Mesodermal cell (in vitro differentiated cells): ENCODE data around the gene ACTN1.
"Not testable (repeated sequence)": the region's sequence is repeated elsewhere in the genome, so short reads cannot be mapped to it uniquely, and the experiment has no call there.

Experiments
- H3K27ac ChIP-seq: 2 replicates; pipeline ENCODE4 v1.7.0; 2013; ENCODE audit warnings: mild to moderate bottlenecking, low read depth, low read length, moderate library complexity; ENCODE audit not compliant: severe bottlenecking
- H3K36me3 ChIP-seq: 2 replicates; pipeline ENCODE4 v1.7.1; 2013; ENCODE audit warnings: mild to moderate bottlenecking, low read length, moderate library complexity; ENCODE audit not compliant: control insufficient read depth, insufficient read depth
- H3K4me1 ChIP-seq: one replicate; pipeline ENCODE4 v1.7.1; 2013; ENCODE audit warnings: mild to moderate bottlenecking, low read length; ENCODE audit not compliant: insufficient read depth, control insufficient read depth, poor library complexity, severe bottlenecking
- H3K4me3 ChIP-seq: 2 replicates; pipeline ENCODE4 v1.7.0; 2013; ENCODE audit warnings: low read length, control low read depth, mild to moderate bottlenecking; ENCODE audit not compliant: insufficient read depth, poor library complexity, severe bottlenecking; ENCODE audit errors: extremely low read depth
- H3K9me3 ChIP-seq: 2 replicates; pipeline ENCODE4 v1.7.1; 2013; ENCODE audit warnings: mild to moderate bottlenecking, low read length, moderate library complexity; ENCODE audit not compliant: control insufficient read depth
- WGBS, 2 experiments: methylation state at CpG; one replicate each; pipeline ENCODE4 v1.1.5; 2013; ENCODE audit warnings: missing lambda C conversion rate in 2 of 2; ENCODE audit not compliant: insufficient coverage in 2 of 2; 5-methylcytosine and 5-hydroxymethylcytosine counted together

Gene ACTN1

DNA sequence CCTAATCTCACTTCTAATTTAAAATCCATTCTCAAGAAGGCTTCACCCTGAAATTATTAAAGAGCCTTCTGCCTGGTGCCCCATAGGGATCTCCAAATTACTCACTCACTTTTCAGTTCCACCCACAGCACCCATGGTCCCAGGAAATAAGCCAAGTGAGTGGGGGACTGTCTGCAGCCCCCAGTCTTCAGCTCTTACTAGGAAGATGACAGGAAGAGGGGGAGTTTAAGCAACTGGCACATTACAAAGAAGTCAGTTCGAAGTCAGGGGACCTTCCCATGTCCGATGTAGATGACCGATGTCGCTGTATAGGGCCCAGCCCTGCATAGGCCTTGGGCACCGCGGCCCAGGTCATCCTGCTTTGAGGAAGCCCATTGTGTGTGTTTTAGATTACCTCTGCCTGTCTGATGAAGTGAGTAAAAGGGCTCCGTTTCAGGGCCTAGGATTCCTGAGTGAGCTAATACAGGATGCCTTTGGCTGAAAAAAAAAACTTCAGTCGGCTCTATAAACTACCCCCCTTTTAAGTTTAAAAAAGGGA, 1.9 kb downstream of the ACTN1 start:
- Histone ChIP-seq H3K4me1 (peaks cover 63% of the 10 kb centered on the region), H3K9me3 (no peaks in the 10 kb centered on the region), H3K36me3 (peaks cover 54% of the 10 kb centered on the region), H3K27ac (peak overlapping the region; percentile 95), H3K4me3 (peak overlapping the region; percentile 97)
- WGBS, 2 experiments, result 4 to 11% methylated on average over 4 of the region's 8 CpGs

GRCh38 chr14:68976160-68977067, 2.7 kb downstream of the ACTN1 start:
- peaks cover 63% of the 10 kb centered on the region for H3K36me3 ChIP-seq
- H3K27ac ChIP-seq, result peak overlapping the region; percentile 95
- peak overlapping the region; percentile 97 for H3K4me3 ChIP-seq
- H3K9me3 ChIP-seq, result no peaks in the 10 kb centered on the region
- peaks cover 65% of the 10 kb centered on the region for H3K4me1 ChIP-seq
- WGBS, 2 experiments, result 79 to 87% methylated on average over 8 to 11 of the region's 13 CpGs

- Histone ChIP-seq H3K4me3 (peak overlapping the region; percentile 97), H3K27ac (peak overlapping the region; percentile 13)
Measured at GRCh38 chr14:68975667-68976066, 3.4 kb downstream of the ACTN1 start.

DNA sequence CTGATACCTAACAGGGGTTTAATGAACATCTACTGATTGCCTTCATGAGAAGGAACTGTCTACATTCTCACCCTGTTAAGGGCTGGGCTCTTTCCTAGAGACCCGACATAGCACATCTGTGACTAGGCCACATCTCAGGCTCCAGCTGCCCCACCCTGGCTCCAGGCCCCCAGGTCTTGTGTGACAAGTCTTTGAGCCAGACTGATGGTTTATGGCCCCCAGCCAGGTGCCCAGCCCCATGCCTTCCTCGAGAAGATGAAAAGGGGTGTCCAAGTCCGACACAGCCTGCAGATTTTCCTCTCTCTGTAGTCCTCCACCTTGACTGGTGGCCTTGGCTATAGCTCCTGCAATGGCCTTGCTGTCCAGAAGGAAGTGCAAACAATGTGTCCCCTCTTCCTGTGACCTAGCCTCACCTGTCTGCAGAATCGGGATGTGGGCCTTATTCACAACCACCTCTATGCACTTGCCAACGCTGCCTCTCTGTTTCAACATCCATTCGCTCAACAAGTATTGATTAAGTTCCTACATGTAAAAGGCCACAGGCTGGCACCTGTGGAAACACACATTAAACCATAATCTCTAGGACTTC, 4.2 kb downstream of the ACTN1 start:
- peaks cover 68% of the 10 kb centered on the region for H3K4me1 ChIP-seq
- 95 to 100% methylated on average over 4 to 5 of the region's 6 CpGs for WGBS, 2 experiments
- H3K4me3 ChIP-seq, result no peak overlapping the region
- no peaks in the 10 kb centered on the region for H3K9me3 ChIP-seq
- peaks cover 78% of the 10 kb centered on the region for H3K36me3 ChIP-seq
- no peak overlapping the region for H3K27ac ChIP-seq

More at GRCh38 chr14:68975667-68976066, 3.4 kb downstream of the ACTN1 start:
- Histone ChIP-seq H3K9me3 (no peaks in the 10 kb centered on the region), H3K4me1 (peaks cover 64% of the 10 kb centered on the region), H3K36me3 (peaks cover 70% of the 10 kb centered on the region)
- 87 to 95% methylated on average over 7 of the region's 7 CpGs for WGBS, 2 experiments

DNA sequence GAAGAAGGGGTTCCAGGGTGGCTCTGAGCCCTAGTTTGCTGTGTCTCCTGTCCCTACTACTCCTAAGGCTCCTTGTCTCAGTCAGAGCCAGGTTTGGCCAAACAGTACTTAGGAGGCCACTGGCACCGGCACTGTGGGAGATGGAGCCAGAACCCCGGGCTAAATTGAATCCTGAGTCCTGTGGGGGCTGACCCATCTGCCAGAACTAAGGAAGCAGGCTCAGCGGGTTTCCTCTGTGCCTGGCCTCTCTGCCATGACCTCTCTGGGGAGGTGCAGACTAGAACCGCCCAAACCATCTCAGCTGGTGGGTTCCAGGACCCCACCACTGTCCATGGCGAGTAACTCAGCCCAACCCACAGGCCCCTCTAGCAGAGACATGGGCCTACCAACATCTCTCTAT, 5.5 kb downstream of the ACTN1 start:
- H3K27ac ChIP-seq, result no peak overlapping the region
- no peaks in the 10 kb centered on the region for H3K9me3 ChIP-seq
- H3K4me1 ChIP-seq, result peaks cover 80% of the 10 kb centered on the region
- 88 to 92% methylated on average over 4 of the region's 5 CpGs for WGBS, 2 experiments
- peaks cover 91% of the 10 kb centered on the region for H3K36me3 ChIP-seq
- H3K4me3 ChIP-seq, result no peak overlapping the region

DNA sequence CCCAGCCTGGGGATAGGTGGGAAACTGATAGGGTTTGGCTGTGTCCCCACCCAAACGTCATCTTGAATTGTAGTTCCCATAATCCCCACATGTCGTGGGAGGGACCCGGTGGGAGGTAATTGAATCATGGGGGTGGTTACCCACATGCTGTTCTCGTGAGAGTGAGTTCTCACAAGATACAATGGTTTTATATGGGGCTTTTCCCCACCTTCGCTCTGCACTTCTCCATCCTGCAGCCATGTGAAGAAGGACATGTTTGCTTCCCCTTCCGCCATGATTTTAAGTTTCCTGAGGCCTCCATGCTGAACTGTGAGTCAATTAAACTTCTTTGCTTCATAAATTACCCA, 5.9 kb downstream of the ACTN1 start:
- not testable (repeated sequence) for H3K27ac ChIP-seq, H3K4me3 ChIP-seq
- WGBS, 2 experiments, result 83 to 90% methylated on average over 1 to 4 of the region's 6 CpGs

GRCh38 chr14:68972507-68973218, 6.4 kb downstream of the ACTN1 start:
- Histone ChIP-seq H3K4me1 (peaks cover 88% of the 10 kb centered on the region), H3K36me3 (peaks cover 98% of the 10 kb centered on the region), H3K9me3 (no peaks in the 10 kb centered on the region), H3K4me3 (no peak overlapping the region), H3K27ac (no peak overlapping the region)
- WGBS, 2 experiments, result 99% methylated on average over 8 to 10 of the region's 14 CpGs

More for the DNA sequence above, 5.9 kb downstream of the ACTN1 start:
- Histone ChIP-seq H3K4me1 (peaks cover 83% of the 10 kb centered on the region), H3K36me3 (peaks cover 93% of the 10 kb centered on the region)
- not testable (repeated sequence) for H3K9me3 ChIP-seq

- Histone ChIP-seq H3K4me1 (peaks cover 95% of the 10 kb centered on the region), H3K36me3 (peaks cover 98% of the 10 kb centered on the region), H3K9me3 (no peaks in the 10 kb centered on the region), H3K27ac (no peak overlapping the region), H3K4me3 (no peak overlapping the region)
- 89 to 93% methylated on average over 9 of the region's 9 CpGs for WGBS, 2 experiments
Measured at GRCh38 chr14:68971411-68972035, 7.6 kb downstream of the ACTN1 start.

DNA sequence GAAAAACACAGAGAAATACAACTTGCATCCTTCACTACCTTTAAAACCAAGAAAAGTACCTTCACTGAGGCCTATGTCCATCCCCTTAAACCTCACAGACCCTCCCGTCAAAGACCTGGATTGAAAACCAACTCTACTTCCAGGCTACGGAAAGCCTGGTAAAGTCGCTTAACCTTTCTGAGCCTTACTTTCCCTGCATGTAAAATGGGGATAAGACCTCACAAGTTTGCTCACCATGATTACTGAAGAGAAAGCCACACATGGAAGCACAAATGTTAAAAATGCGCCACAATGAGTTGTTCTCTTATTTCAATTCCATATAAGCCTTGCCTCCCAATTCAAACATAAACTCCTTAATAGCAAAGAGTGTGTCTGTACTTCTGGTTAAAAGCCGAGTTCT, 8.4 kb downstream of the ACTN1 start:
- 80 to 100% methylated on average over 1 to 5 of the region's 5 CpGs for WGBS, 2 experiments
- Histone ChIP-seq H3K4me1 (peaks cover 93% of the 10 kb centered on the region), H3K9me3 (no peaks in the 10 kb centered on the region), H3K4me3 (no peak overlapping the region), H3K36me3 (peaks cover 98% of the 10 kb centered on the region), H3K27ac (peak overlapping the region; percentile 41)

DNA sequence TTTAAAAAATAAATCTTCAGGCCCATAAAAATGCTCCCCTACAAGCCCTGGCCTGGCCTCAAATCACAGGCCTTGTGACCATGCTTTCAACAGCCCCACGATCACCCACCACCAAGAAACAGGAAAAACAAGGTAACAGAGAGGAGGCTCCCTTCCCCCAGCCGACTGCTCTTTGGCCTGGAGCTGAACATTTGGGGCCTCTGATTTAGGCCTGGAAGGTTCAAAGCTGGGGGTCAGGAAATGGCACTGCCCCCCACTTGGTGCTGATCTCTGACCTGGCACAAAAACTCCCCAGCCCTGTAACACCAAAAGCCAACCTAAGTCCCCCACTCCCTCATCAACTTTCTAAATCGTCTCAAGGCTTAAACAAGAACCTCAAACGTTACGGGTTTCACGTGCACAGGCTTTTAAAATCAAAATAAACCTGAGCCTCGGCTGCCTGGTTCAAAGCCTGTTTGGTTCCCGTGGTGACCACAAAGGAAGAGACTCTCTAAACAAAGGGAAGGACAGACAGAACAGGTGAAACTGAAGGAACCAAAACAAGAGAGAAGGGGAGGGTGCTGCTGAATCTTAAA, 9.0 kb downstream of the ACTN1 start:
- Histone ChIP-seq H3K36me3 (peaks cover 98% of the 10 kb centered on the region), H3K9me3 (no peaks in the 10 kb centered on the region), H3K27ac (peak overlapping the region; percentile 41), H3K4me1 (peaks cover 93% of the 10 kb centered on the region), H3K4me3 (no peak overlapping the region)
- WGBS, 2 experiments, result 61 to 69% methylated on average over 7 to 8 of the region's 8 CpGs
